Pancreas (tissue), 10 donors: ENCODE data around the gene MPL. TPM values are rescaled to one million over a fixed set of nuclear protein-coding genes. Genes with fewer than 3 reads are reported as not detected.

ENCODE experiments used
- ATAC-seq, 4 donors: fragments of 200-7000 bp; cut with Tn5 transposase; one replicate each; pipeline versions ENCODE4 v1.8.0 to v1.9.1; 2020; ENCODE audit warnings: mild to moderate bottlenecking in 4 of 4, moderate library complexity in 4 of 4
- DNase-seq, 6 donors: peaks; one replicate each; pipeline ENCODE4 v3.0.0-alpha.2; 2020
- FAIRE-seq: peaks from 2 replicates; lab custom pipeline; 2012; peaks lifted over from hg19 to GRCh38; lab: Jason Lieb, UNC
- H3K27ac ChIP-seq, 4 donors: fragments of 200-600 bp; sonication (generic); 1 replicate in 3 of 4; 2 replicates in 1 of 4; pipeline versions ENCODE4 v1.5.0 to v1.8.0; 2020
- H3K27me3 ChIP-seq, 4 donors: fragments of 200-600 bp; one replicate each; pipeline ENCODE4 v1.8.0; 2021
- H3K36me3 ChIP-seq, 3 donors: fragments of 200-600 bp; sonication (generic) in 1 of 3; one replicate each; pipeline versions ENCODE4 v1.5.0 to v1.8.0; 2020 to 2021
- H3K4me1 ChIP-seq, 3 donors: fragments of 200-600 bp; one replicate each; pipeline ENCODE4 v1.8.0; 2021
- H3K4me3 ChIP-seq, 4 donors: fragments of 200-600 bp; sonication (generic) in 2 of 4; one replicate each; pipeline versions ENCODE4 v1.5.0 to v1.8.0; 2020 to 2021
- H3K9me3 ChIP-seq, 4 donors: fragments of 200-600 bp; one replicate each; pipeline ENCODE4 v1.8.0; 2021
- WGBS, 2 donors: extraction: QIAGEN DNeasy Blood & Tissue Kit; methylation state at CpG; one replicate each; pipeline ENCODE4 v1.1.7; 2013; 5-methylcytosine and 5-hydroxymethylcytosine counted together
- intact Hi-C, 3 donors: fragments of 100-400 bp; cut with DNase I; formaldehyde crosslinking; loops; one replicate each; pipeline versions ENCODE4 v1.11.1 to v1.14.2; 2022
- polyA plus RNA-seq, 2 donors: library from polyadenylated mRNA; stranded (reverse); fragments of 200-250 nt; gene quantifications; one replicate each; pipeline ENCODE4 v1.2.3, GENCODE V29; 2013
- total RNA-seq, 6 donors: library from RNA; stranded (reverse); fragmentation: NEBNext Ultra II Directional in 4 of 6; extraction: Animal tissue kit (Norgen Biotek cat#: 25700) in 4 of 6; gene quantifications; one replicate each; pipeline versions ENCODE4 v1.2.1 to v1.2.4, GENCODE V29; 2021 to 2023
- TF ChIP-seq, protein P1 (sequence below), 4 donors: fragments of 200-600 bp; sonication (generic) in 3 of 4; IDR thresholded peaks; one replicate each; pipeline versions ENCODE4 v1.5.0 to v1.8.0; 2021; ENCODE audit warnings: antibody characterized with exemption in 4 of 4
- donor health status: healthy with polysubstance abuse.
- donor health status: DM: no; HTN: no; CAD: no; lungs with moderate emphysema.
- donor health status: DM: no; HTN: no; CAD: no.
- donor health status: control.
- donor health status: control.
- donor health status: Bipolar disorder and iron deficiency.
- donor health status: DM: yes; HTN: yes; CAD: no.
- donor health status: DM: no; HTN: no; CAD: no.
- donor health status: DM: no; HTN: no; CAD: no.
- donor health status: DM: yes; HTN: yes; CAD: no.

Gene MPL
- total and polyA plus RNA-seq, 8 donors: 0.08 to 0.43 (median 0.12) TPM; not detected in 2

- no peak for DNase-seq
- no peak overlapping the region for H3K4me3 ChIP-seq
- H3K4me1 ChIP-seq: no peaks in the 10 kb centered on the region
- FAIRE-seq: no peak
- no peak for ATAC-seq
- H3K9me3 ChIP-seq: no peaks in the 10 kb centered on the region
- no peak overlapping the region for H3K27ac ChIP-seq
- H3K36me3 ChIP-seq: no peaks in the 10 kb centered on the region
- TF ChIP-seq, protein P1, sequence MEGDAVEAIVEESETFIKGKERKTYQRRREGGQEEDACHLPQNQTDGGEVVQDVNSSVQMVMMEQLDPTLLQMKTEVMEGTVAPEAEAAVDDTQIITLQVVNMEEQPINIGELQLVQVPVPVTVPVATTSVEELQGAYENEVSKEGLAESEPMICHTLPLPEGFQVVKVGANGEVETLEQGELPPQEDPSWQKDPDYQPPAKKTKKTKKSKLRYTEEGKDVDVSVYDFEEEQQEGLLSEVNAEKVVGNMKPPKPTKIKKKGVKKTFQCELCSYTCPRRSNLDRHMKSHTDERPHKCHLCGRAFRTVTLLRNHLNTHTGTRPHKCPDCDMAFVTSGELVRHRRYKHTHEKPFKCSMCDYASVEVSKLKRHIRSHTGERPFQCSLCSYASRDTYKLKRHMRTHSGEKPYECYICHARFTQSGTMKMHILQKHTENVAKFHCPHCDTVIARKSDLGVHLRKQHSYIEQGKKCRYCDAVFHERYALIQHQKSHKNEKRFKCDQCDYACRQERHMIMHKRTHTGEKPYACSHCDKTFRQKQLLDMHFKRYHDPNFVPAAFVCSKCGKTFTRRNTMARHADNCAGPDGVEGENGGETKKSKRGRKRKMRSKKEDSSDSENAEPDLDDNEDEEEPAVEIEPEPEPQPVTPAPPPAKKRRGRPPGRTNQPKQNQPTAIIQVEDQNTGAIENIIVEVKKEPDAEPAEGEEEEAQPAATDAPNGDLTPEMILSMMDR (IDR thresholded peaks at IDR 0.05): no peak
- intact Hi-C loops: no loop called here
- 68 to 70% methylated on average over 7 of the region's 7 CpGs for WGBS, 2 donors
- H3K27me3 ChIP-seq: no peaks in the 10 kb centered on the region
Measured at GRCh38 chr1:43334453-43335205, 3.0 kb upstream of the MPL start.

- Histone ChIP-seq H3K4me3 (no peak overlapping the region), H3K36me3 (no peaks in the 10 kb centered on the region), H3K9me3 (no peaks in the 10 kb centered on the region), H3K27me3 (no peaks in the 10 kb centered on the region), H3K27ac (no peak overlapping the region), H3K4me1 (no peaks in the 10 kb centered on the region)
- WGBS, 2 donors: 84 to 97% methylated on average over 5 of the region's 5 CpGs
- no peak for DNase-seq
- TF ChIP-seq, protein P1 (IDR thresholded peaks at IDR 0.05): no peak
- intact Hi-C loops: no loop called here
- FAIRE-seq: no peak
- no peak for ATAC-seq
Measured at GRCh38 chr1:43338001-43338400, 383 bp downstream of the MPL start.

GRCh38 chr1:43339584-43340232 is 2.1 kb downstream of the MPL start:
- FAIRE-seq: no peak
- DNase-seq: no peak
- TF ChIP-seq, protein P1 (IDR thresholded peaks at IDR 0.05): no peak
- intact Hi-C loops: no loop called here
- 89 to 92% methylated on average over 6 of the region's 6 CpGs for WGBS, 2 donors
- Histone ChIP-seq H3K36me3 (no peaks in the 10 kb centered on the region), H3K4me1 (no peaks in the 10 kb centered on the region), H3K9me3 (no peaks in the 10 kb centered on the region), H3K4me3 (no peak overlapping the region), H3K27ac (no peak overlapping the region), H3K27me3 (no peaks in the 10 kb centered on the region)
- no peak for ATAC-seq

DNA sequence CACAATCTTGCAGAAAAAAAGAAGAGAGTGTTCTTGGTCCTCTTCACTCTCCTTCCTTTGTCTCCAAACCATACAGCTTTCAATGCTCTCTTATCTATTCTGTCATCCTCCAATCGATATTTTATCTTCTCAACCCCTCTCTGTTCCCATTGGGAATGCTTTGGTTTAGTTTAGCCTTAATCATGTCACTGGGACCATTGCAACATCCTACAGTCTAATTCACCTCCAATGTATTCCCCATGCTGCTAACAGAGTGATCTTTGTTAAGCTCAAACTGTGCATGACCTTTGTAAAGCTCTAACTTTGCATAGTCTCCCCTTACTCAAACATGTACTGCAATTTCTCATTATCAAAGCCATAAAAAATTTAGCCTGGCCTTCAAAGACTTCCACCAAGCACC is 2.9 kb downstream of the MPL start:
- Histone ChIP-seq H3K4me3 (no peak overlapping the region), H3K36me3 (no peaks in the 10 kb centered on the region), H3K27me3 (no peaks in the 10 kb centered on the region), H3K27ac (no peak overlapping the region), H3K4me1 (no peaks in the 10 kb centered on the region), H3K9me3 (no peaks in the 10 kb centered on the region)
- FAIRE-seq (no peak), DNase-seq (no peak), ATAC-seq (no peak)
- 16 to 17% methylated on average over 1 of the region's 1 CpG for WGBS, 2 donors
- TF ChIP-seq, protein P1 (IDR thresholded peaks at IDR 0.05): no peak
- intact Hi-C loops: no loop called here
